Fibroblast of lung (primary cell): ENCODE data around the gene GPC6. TPM values are rescaled to one million over a fixed set of nuclear protein-coding genes. Genes with fewer than 3 reads are reported as not detected.

Experiments
- DNase-seq, 2 donors: peaks; one replicate each; pipeline versions ENCODE4 v3.0.0 to v3.0.0-alpha.2; 2010; ENCODE audit warnings: low read depth in 2 of 2
- H2AFZ ChIP-seq: 2 replicates; pipeline ENCODE4 v1.5.1; 2012; ENCODE audit warnings: low read length, control low read depth, inconsistent platforms
- H3K27ac ChIP-seq: 2 replicates; pipeline ENCODE4 v1.5.1; 2011; ENCODE audit warnings: low read length, control low read depth; ENCODE audit not compliant: insufficient read depth
- H3K27me3 ChIP-seq: 2 replicates; pipeline ENCODE4 v1.5.1; 2011; ENCODE audit warnings: mild to moderate bottlenecking, low read length; ENCODE audit not compliant: control insufficient read depth, insufficient read depth
- H3K36me3 ChIP-seq: 2 replicates; pipeline ENCODE4 v1.5.1; 2011; ENCODE audit warnings: low read length; ENCODE audit not compliant: control insufficient read depth, insufficient read depth
- H3K4me1 ChIP-seq: 2 replicates; pipeline ENCODE4 v1.5.1; 2011; ENCODE audit warnings: low read length; ENCODE audit not compliant: control insufficient read depth, insufficient read depth; ENCODE audit errors: extremely low read depth
- H3K4me2 ChIP-seq: 2 replicates; pipeline ENCODE4 v1.5.1; 2011; ENCODE audit warnings: low read length, control low read depth; ENCODE audit not compliant: insufficient read depth; ENCODE audit errors: extremely low read depth
- H3K4me3 ChIP-seq, 4 experiments: fragments of 200-600 bp in 1 of 4; sonication (generic) in 1 of 4; replicated peaks in 1 of 4; 2 replicates each; pipeline ENCODE4 v1.5.1; 2011 to 2016; ENCODE audit warnings: low read length in 4 of 4, low read depth in 3 of 4, mild to moderate bottlenecking in 3 of 4, control low read depth in 2 of 4, inconsistent platforms in 1 of 4, mixed read lengths in 1 of 4; ENCODE audit not compliant: insufficient read depth in 1 of 4; ENCODE audit errors: control extremely low read depth in 1 of 4
- H3K79me2 ChIP-seq: 2 replicates; pipeline ENCODE4 v1.5.1; 2012; ENCODE audit warnings: mild to moderate bottlenecking, low read length, inconsistent platforms; ENCODE audit not compliant: control insufficient read depth, insufficient read depth
- H3K9ac ChIP-seq: 2 replicates; pipeline ENCODE4 v1.5.1; 2011; ENCODE audit warnings: mild to moderate bottlenecking, low read length, control low read depth; ENCODE audit not compliant: insufficient read depth
- H3K9me3 ChIP-seq: 2 replicates; pipeline ENCODE4 v1.5.1; 2012; ENCODE audit warnings: low read depth, low read length; ENCODE audit not compliant: control insufficient read depth, insufficient read depth
- H4K20me1 ChIP-seq: 2 replicates; pipeline ENCODE4 v1.5.1; 2011; ENCODE audit warnings: low read length; ENCODE audit not compliant: control insufficient read depth, insufficient read depth; ENCODE audit errors: extremely low read depth
- CTCF ChIP-seq, 2 donors: IDR thresholded peaks in 1 of 2; conservative IDR thresholded peaks in 1 of 2; 1 replicate in 1 of 2; 2 replicates in 1 of 2; pipeline ENCODE4 v1.5.1; 2011 to 2012; ENCODE audit warnings: low read length in 2 of 2, control low read depth in 1 of 2, inconsistent platforms in 1 of 2, low read depth in 1 of 2, mild to moderate bottlenecking in 1 of 2
- EZH2 ChIP-seq: IDR thresholded peaks from 2 replicates; pipeline ENCODE4 v1.5.1; 2012; ENCODE audit warnings: low read length, control low read depth, mild to moderate bottlenecking; ENCODE audit errors: missing control alignments
- polyA plus RNA-seq, 2 donors: library from polyadenylated mRNA; depleted of rRNA in 1 of 2; stranded (reverse) in 1 of 2; unstranded in 1 of 2; fragments of >200 nt; gene quantifications; 2 replicates each; pipeline ENCODE4 v1.2.1, GENCODE V29; 2011 to 2012; ENCODE audit warnings: missing spikeins in 1 of 2
- total RNA-seq: library from RNA; depleted of rRNA; stranded (reverse); fragments of >200 nt; gene quantifications from 2 replicates; pipeline ENCODE4 v1.2.1, GENCODE V29; 2014

Gene GPC6
- total and polyA plus RNA-seq, 2 donors (not counting 1 experiment from before 2014, with no cell fraction given) = 11.2 to 33.7 TPM

- H3K27ac ChIP-seq = no peak overlapping the region
- DNase-seq = peak; percentile 45 to 76
These were observed 473.5 kb downstream of the GPC6 start for GRCh38 chr13:93700115-93700514.

GRCh38 chr13:93708308-93709075 lies 481.9 kb downstream of the GPC6 start:
- H3K27ac ChIP-seq = no peak overlapping the region
- TF ChIP-seq CTCF (conservative IDR thresholded peaks at IDR 0.05 in 1 of 2, IDR thresholded peaks at IDR 0.05 in 1 of 2; ENCODE audit: low read depth in 1 of 2, low read length in 2 of 2) = no peak
- TF ChIP-seq EZH2 = no peak

More at GRCh38 chr13:93700115-93700514, 473.5 kb downstream of the GPC6 start:
- no peaks in the 10 kb centered on the region for H3K79me2 ChIP-seq
- H3K27me3 ChIP-seq = no peaks in the 10 kb centered on the region
- no peak overlapping the region for H3K4me2 ChIP-seq
- no peak overlapping the region for H2AFZ ChIP-seq
- TF ChIP-seq EZH2 (no peak), CTCF (conservative IDR thresholded peaks at IDR 0.05 in 1 of 2, IDR thresholded peaks at IDR 0.05 in 1 of 2; ENCODE audit: low read depth in 1 of 2, low read length in 2 of 2) (no peak)
- no peaks in the 10 kb centered on the region for H3K9me3 ChIP-seq
- no peak overlapping the region for H3K4me3 ChIP-seq
- H3K4me1 ChIP-seq = no peaks in the 10 kb centered on the region
- no peaks in the 10 kb centered on the region for H4K20me1 ChIP-seq
- no peaks in the 10 kb centered on the region for H3K36me3 ChIP-seq
- no peak overlapping the region for H3K9ac ChIP-seq

GRCh38 chr13:93709506-93710244 lies 483.1 kb downstream of the GPC6 start:
- H3K36me3 ChIP-seq = no peaks in the 10 kb centered on the region
- no peak overlapping the region for H3K9ac ChIP-seq
- TF ChIP-seq CTCF (conservative IDR thresholded peaks at IDR 0.05 in 1 of 2, IDR thresholded peaks at IDR 0.05 in 1 of 2; ENCODE audit: low read depth in 1 of 2, low read length in 2 of 2) = no peak
- TF ChIP-seq EZH2 = no peak
- H3K4me3 ChIP-seq = no peak overlapping the region
- H2AFZ ChIP-seq = no peak overlapping the region
- no peak overlapping the region for H3K4me2 ChIP-seq
- no peaks in the 10 kb centered on the region for H3K9me3 ChIP-seq
- H3K79me2 ChIP-seq = no peaks in the 10 kb centered on the region
- H4K20me1 ChIP-seq = no peaks in the 10 kb centered on the region
- H3K27me3 ChIP-seq = no peaks in the 10 kb centered on the region
- no peaks in the 10 kb centered on the region for H3K4me1 ChIP-seq
- peak in 1 of 2 donors; percentile 43 for DNase-seq
- no peak overlapping the region for H3K27ac ChIP-seq

More at GRCh38 chr13:93708308-93709075, 481.9 kb downstream of the GPC6 start:
- H3K4me3 ChIP-seq = no peak overlapping the region
- H3K79me2 ChIP-seq = no peaks in the 10 kb centered on the region
- no peaks in the 10 kb centered on the region for H3K9me3 ChIP-seq
- H3K4me2 ChIP-seq = no peak overlapping the region
- H3K36me3 ChIP-seq = no peaks in the 10 kb centered on the region
- peak in 1 of 2 donors; percentile 46 for DNase-seq
- H3K9ac ChIP-seq = no peak overlapping the region
- no peaks in the 10 kb centered on the region for H3K4me1 ChIP-seq
- no peaks in the 10 kb centered on the region for H3K27me3 ChIP-seq
- H4K20me1 ChIP-seq = no peaks in the 10 kb centered on the region
- no peak overlapping the region for H2AFZ ChIP-seq
